Bronchial epithelial cell (primary cell): ENCODE measurements around the gene GRIP1. TPM values are rescaled to one million over a fixed set of nuclear protein-coding genes. Genes with fewer than 3 reads are reported as not detected.

Experiments
- DNase-seq: peaks from one replicate; pipeline ENCODE4 v3.0.0-alpha.2; 2010; ENCODE audit warnings: low read depth
- FAIRE-seq: peaks from 2 replicates; lab custom pipeline; 2011; peaks lifted over from hg19 to GRCh38; lab: Jason Lieb, UNC
- H3K27me3 ChIP-seq: 2 replicates; pipeline ENCODE4 v1.5.1; 2011; ENCODE audit warnings: low read length; ENCODE audit not compliant: control insufficient read depth, insufficient read depth
- H3K36me3 ChIP-seq: 2 replicates; pipeline ENCODE4 v1.5.1; 2011; ENCODE audit warnings: low read length; ENCODE audit not compliant: control insufficient read depth, insufficient read depth
- H3K4me3 ChIP-seq: 2 replicates; pipeline ENCODE4 v1.5.1; 2011; ENCODE audit warnings: mild to moderate bottlenecking, low read depth, low read length, control low read depth
- total RNA-seq: library from RNA; depleted of rRNA; stranded (reverse); fragments of >200 nt; gene quantifications from 2 replicates; pipeline ENCODE4 v1.2.1, GENCODE V29; 2014
- TF ChIP-seq, protein P1 (sequence below): IDR thresholded peaks from 2 replicates; pipeline ENCODE4 v1.5.1; 2011; ENCODE audit warnings: mild to moderate bottlenecking, moderate library complexity, low read length, control low read depth, inconsistent platforms; ENCODE audit not compliant: insufficient read depth, severe bottlenecking

Gene GRIP1
- total RNA-seq, 1 donor from 2014 or later, result 3.9 TPM

DNA sequence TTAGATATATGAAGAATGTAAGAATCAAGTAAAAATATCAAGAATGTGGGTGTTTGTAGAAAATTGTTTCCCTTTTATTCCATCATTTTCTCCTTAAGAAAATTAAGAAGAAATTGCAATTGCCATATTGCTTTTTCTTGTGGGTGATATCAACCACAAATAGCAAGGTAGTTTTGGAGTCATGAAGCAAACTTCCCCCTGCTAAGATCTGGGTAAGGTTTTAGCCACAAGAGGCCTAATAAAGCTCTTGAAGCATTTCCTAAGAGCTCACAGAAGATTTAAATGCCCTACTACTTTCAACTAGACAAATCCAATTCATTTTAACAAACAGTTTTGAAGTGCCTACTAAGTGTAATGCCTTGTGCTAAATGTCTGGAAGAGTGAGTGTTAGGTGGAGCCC, 2.6 kb downstream of the GRIP1 start:
- H3K4me3 ChIP-seq, result no peak overlapping the region
- FAIRE-seq (no peak), DNase-seq (no peak)
- H3K27me3 ChIP-seq, result peaks cover 2% of the 10 kb centered on the region
- TF ChIP-seq, protein P1, sequence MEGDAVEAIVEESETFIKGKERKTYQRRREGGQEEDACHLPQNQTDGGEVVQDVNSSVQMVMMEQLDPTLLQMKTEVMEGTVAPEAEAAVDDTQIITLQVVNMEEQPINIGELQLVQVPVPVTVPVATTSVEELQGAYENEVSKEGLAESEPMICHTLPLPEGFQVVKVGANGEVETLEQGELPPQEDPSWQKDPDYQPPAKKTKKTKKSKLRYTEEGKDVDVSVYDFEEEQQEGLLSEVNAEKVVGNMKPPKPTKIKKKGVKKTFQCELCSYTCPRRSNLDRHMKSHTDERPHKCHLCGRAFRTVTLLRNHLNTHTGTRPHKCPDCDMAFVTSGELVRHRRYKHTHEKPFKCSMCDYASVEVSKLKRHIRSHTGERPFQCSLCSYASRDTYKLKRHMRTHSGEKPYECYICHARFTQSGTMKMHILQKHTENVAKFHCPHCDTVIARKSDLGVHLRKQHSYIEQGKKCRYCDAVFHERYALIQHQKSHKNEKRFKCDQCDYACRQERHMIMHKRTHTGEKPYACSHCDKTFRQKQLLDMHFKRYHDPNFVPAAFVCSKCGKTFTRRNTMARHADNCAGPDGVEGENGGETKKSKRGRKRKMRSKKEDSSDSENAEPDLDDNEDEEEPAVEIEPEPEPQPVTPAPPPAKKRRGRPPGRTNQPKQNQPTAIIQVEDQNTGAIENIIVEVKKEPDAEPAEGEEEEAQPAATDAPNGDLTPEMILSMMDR, result no peak
- no peaks in the 10 kb centered on the region for H3K36me3 ChIP-seq

DNA sequence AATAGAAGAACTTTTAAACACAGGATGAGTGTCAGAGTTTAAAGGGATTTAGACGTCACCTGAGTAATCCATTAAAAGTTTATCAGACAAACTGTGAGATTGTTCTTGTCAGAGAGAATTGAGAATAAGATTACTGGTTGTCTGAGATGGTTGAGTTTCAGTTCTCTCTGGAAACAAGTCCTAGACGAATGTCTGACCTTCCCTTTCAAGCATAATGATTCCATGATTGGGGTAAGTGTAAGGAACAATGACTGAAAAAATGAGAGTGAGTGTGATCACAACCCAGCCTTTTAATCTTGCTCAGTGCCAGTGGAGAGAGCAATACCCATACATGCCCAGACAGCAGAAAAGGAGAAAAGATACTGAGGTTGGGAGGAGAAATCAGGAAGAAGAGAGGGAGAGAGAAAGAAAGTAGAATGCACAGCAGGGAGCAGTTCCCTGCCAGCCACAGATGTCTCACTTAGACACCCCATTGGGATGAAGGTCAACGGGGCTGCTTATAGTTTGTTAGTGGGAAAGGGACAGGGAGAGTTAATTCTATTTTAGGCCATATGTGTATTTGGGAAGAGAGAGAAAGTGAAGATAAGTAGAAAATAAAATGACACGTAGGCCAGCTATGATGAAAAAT, 4.3 kb downstream of the GRIP1 start:
- no peak for DNase-seq
- H3K4me3 ChIP-seq, result no peak overlapping the region
- FAIRE-seq, result no peak
- TF ChIP-seq, protein P1, result no peak
- H3K36me3 ChIP-seq, result no peaks in the 10 kb centered on the region
- no peaks in the 10 kb centered on the region for H3K27me3 ChIP-seq

- DNase-seq, result no peak
- FAIRE-seq, result no peak
- Histone ChIP-seq H3K36me3 (no peaks in the 10 kb centered on the region), H3K4me3 (no peak overlapping the region), H3K27me3 (no peaks in the 10 kb centered on the region)
- TF ChIP-seq, protein P1, result no peak
Measured at GRCh38 chr12:66669541-66669940, 9.3 kb downstream of the GRIP1 start.

DNA sequence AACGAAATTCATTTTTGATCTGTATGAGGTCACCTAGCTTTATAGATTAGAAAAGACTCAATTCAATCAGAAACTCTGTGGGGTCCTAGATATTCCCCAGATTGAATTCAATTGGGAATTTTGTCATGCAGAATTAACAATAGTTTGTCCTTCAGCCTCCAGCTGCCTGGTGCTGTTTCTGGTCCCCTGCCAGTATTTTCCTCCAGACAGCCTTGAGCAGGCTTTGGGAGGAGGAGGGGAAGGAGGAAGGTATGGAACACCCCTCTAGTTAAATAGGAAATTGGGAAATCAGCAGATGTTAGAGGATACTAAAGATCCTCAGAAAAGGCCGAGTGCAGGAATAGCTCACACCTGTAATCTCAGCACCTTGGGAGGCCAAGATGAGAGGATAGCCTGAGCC, 10.6 kb downstream of the GRIP1 start:
- TF ChIP-seq, protein P1, result no peak
- Histone ChIP-seq H3K27me3 (no peaks in the 10 kb centered on the region), H3K36me3 (no peaks in the 10 kb centered on the region), H3K4me3 (no peak overlapping the region)
- DNase-seq, result no peak
- FAIRE-seq, result no peak

DNA sequence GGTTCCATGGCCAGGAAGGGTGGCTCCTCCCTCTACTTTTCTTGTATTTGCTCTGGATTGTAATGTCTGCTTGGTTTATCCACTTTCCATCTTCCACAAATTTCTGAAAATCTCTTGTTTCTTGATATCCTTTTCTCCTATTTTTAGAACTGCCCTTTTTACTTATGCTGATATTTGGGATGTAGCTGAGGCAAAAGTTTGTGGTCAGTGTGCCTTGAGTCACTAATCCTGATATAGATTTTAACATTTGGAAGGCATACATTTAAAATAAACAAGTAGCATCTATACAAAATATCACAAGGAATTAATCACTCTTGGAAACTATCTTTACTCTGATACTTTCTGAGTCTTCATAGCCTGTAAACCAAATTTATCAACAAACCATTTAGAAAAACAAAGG, 11.0 kb downstream of the GRIP1 start:
- H3K27me3 ChIP-seq, result no peaks in the 10 kb centered on the region
- no peaks in the 10 kb centered on the region for H3K36me3 ChIP-seq
- no peak overlapping the region for H3K4me3 ChIP-seq
- no peak for FAIRE-seq
- no peak for DNase-seq
- TF ChIP-seq, protein P1, result no peak

DNA sequence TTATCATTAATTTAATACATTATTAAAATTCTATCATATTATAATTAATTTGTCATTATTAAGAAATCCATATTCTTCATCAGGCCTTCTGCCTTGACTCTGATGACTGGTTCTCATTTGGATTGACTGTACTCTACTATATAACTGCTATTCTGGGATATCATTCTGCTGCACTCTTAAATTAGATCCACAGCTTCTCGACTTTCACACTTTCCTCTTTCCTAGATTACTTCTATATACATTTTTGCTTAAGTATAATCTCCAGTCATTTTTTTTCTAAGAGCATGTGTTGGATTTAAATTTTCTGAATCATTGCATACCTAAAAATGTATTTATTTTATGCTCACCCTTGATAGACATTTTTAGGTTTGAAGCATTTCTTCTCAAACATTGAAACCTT, 12.4 kb downstream of the GRIP1 start:
- TF ChIP-seq, protein P1, result no peak
- Histone ChIP-seq H3K4me3 (no peak overlapping the region), H3K36me3 (no peaks in the 10 kb centered on the region), H3K27me3 (no peaks in the 10 kb centered on the region)
- FAIRE-seq (no peak), DNase-seq (no peak)
